Right lobe of liver (tissue), 6 donors: ENCODE results near the gene TMEM245. TPM values are rescaled to one million over a fixed set of nuclear protein-coding genes. Genes with fewer than 3 reads are reported as not detected.

Source experiments
- ATAC-seq, 4 donors: fragments of 200-7000 bp; cut with Tn5 transposase; one replicate each; pipeline ENCODE4 v1.9.1; 2020; ENCODE audit warnings: mild to moderate bottlenecking in 4 of 4, moderate library complexity in 4 of 4
- DNase-seq, 3 donors: peaks; one replicate each; pipeline ENCODE4 v3.0.0-alpha.2; 2020
- H3K27ac ChIP-seq, 3 donors: fragments of 200-600 bp; one replicate each; pipeline ENCODE4 v1.8.0; 2022
- H3K27me3 ChIP-seq, 2 donors: fragments of 200-600 bp; one replicate each; pipeline ENCODE4 v1.8.0; 2022
- H3K36me3 ChIP-seq, 4 donors: fragments of 200-600 bp; sonication (generic) in 1 of 4; one replicate each; pipeline versions ENCODE4 v1.5.1 to v1.8.0; 2017 to 2022; ENCODE audit warnings: control low read depth in 1 of 4
- H3K4me1 ChIP-seq, 4 donors: fragments of 200-600 bp; sonication (generic) in 1 of 4; one replicate each; pipeline versions ENCODE4 v1.5.1 to v1.8.0; 2017 to 2022; ENCODE audit warnings: control low read depth in 1 of 4
- H3K4me3 ChIP-seq, 3 donors: fragments of 200-600 bp; one replicate each; pipeline ENCODE4 v1.8.0; 2022
- H3K9me3 ChIP-seq, 4 donors: fragments of 200-600 bp; sonication (generic) in 1 of 4; one replicate each; pipeline versions ENCODE4 v1.5.1 to v1.8.0; 2017 to 2022; ENCODE audit warnings: control low read depth in 1 of 4
- CTCF ChIP-seq, 4 donors: fragments of 200-600 bp in 3 of 4; fragments of 450-650 bp in 1 of 4; IDR thresholded peaks; one replicate each; pipeline versions ENCODE4 v1.5.1 to v1.8.0; 2016 to 2022; ENCODE audit warnings: antibody characterized with exemption in 4 of 4, mild to moderate bottlenecking in 2 of 4
- POLR2A ChIP-seq: fragments of 450-650 bp; IDR thresholded peaks from one replicate; pipeline ENCODE4 v1.6.1; 2017; ENCODE audit warnings: antibody characterized with exemption, mild to moderate bottlenecking
- WGBS: methylation state at CpG from one replicate; pipeline ENCODE4 v1.1.6; 2018; ENCODE audit warnings: low coverage, low lambda C conversion rate; ENCODE audit not compliant: insufficient coverage; ENCODE audit errors: missing lambda C conversion rate; 5-methylcytosine and 5-hydroxymethylcytosine counted together
- intact Hi-C, 2 donors: fragments of 100-400 bp; cut with DNase I; formaldehyde crosslinking; loops; one replicate each; pipeline versions ENCODE4 v1.11.2 to v1.14.1; 2022
- total RNA-seq, 6 experiments: library from RNA; depleted of rRNA in 2 of 6; stranded (reverse); fragments of >200 nt in 2 of 6; fragmentation: NEBNext Ultra II Directional in 3 of 6; extraction: Animal tissue kit (Norgen Biotek cat#: 25700) in 3 of 6; gene quantifications; one replicate each; pipeline versions ENCODE4 v1.1.0 to v1.2.4, GENCODE V29; 2016 to 2023
- donor health status: DM: no; HTN: yes; CAD: no.
- donor health status: DM: no; HTN: no; CAD: no.
- donor health status: DM: no; HTN: no; CAD: no.
- donor health status: DM: no; HTN: yes; CAD: no.
- donor health status: DM: no; HTN: yes; CAD: no.

The TMEM245 gene
- total RNA-seq, 6 experiments from 2014 or later, result 24.7 to 39.5 (median 36.8) TPM

- no peak for TF ChIP-seq CTCF (IDR thresholded peaks at IDR 0.05)
- no peak for TF ChIP-seq POLR2A
- 40% methylated on average over 1 of the region's 2 CpGs for WGBS
- H3K9me3 ChIP-seq, result no peaks in the 10 kb centered on the region
- H3K27ac ChIP-seq, result no peak overlapping the region
- intact Hi-C loops, result no loop called here
- H3K27me3 ChIP-seq, result no peaks in the 10 kb centered on the region
- peaks cover 0 to 11% (median 4%) of the 10 kb centered on the region in 4 donors for H3K4me1 ChIP-seq
- H3K36me3 ChIP-seq, result peaks cover 0 to 8% (median 0%) of the 10 kb centered on the region in 4 donors
- H3K4me3 ChIP-seq, result no peak overlapping the region
- DNase-seq, result no peak
- ATAC-seq, result peak in 2 of 4 donors; percentile 10 to 14
These were observed 92.6 kb downstream of the TMEM245 start for GRCh38 chr9:109027176-109027575.

- H3K36me3 ChIP-seq, result peaks cover 0 to 1% (median 0%) of the 10 kb centered on the region in 4 donors
- H3K27me3 ChIP-seq, result no peaks in the 10 kb centered on the region
- TF ChIP-seq CTCF (IDR thresholded peaks at IDR 0.05), result no peak
- TF ChIP-seq POLR2A, result no peak
- intact Hi-C loops, result no loop called here
- WGBS, result 88% methylated on average over 7 of the region's 7 CpGs
- H3K9me3 ChIP-seq, result no peaks in the 10 kb centered on the region
- H3K4me1 ChIP-seq, result peaks cover 0 to 11% (median 4%) of the 10 kb centered on the region in 4 donors
- no peak overlapping the region for H3K4me3 ChIP-seq
- DNase-seq (no peak), ATAC-seq (no peak)
- no peak overlapping the region for H3K27ac ChIP-seq
These were observed 93.4 kb downstream of the TMEM245 start for GRCh38 chr9:109026306-109026705.

- intact Hi-C loops, result no loop called here
- TF ChIP-seq CTCF (IDR thresholded peaks at IDR 0.05) (no peak), POLR2A (no peak)
- Histone ChIP-seq H3K9me3 (no peaks in the 10 kb centered on the region), H3K4me1 (peaks cover 0 to 15% (median 4%) of the 10 kb centered on the region in 4 donors), H3K27ac (no peak overlapping the region), H3K36me3 (peaks cover 0 to 10% (median 0%) of the 10 kb centered on the region in 4 donors), H3K4me3 (no peak overlapping the region), H3K27me3 (no peaks in the 10 kb centered on the region)
- DNase-seq (no peak), ATAC-seq (peak in 2 of 4 donors; percentile 46 to 54)
These were observed 96.9 kb downstream of the TMEM245 start for GRCh38 chr9:109022873-109023272.

- ATAC-seq (no peak), DNase-seq (no peak)
- WGBS, result 70% methylated on average over 6 of the region's 6 CpGs
- Histone ChIP-seq H3K4me3 (no peak overlapping the region), H3K9me3 (no peaks in the 10 kb centered on the region), H3K27me3 (no peaks in the 10 kb centered on the region), H3K27ac (no peak overlapping the region), H3K36me3 (peaks cover 0 to 10% (median 0%) of the 10 kb centered on the region in 4 donors), H3K4me1 (peaks cover 0 to 21% (median 8%) of the 10 kb centered on the region in 4 donors)
- TF ChIP-seq POLR2A (no peak), CTCF (IDR thresholded peaks at IDR 0.05) (no peak)
- intact Hi-C loops, result no loop called here
These were observed 98.9 kb downstream of the TMEM245 start for GRCh38 chr9:109020581-109021511.
